DOHH2 (cell line): Measurements from ENCODE around the gene DLEC1.

Experiments
- H3F3A ChIP-seq: fragments of 200-600 bp; sonication (generic), shearing (Covaris generic); 2 replicates; pipeline ENCODE4 v1.6.0; 2016; ENCODE audit warnings: antibody characterized with exemption, mild to moderate bottlenecking; ENCODE audit not compliant: control insufficient read depth, insufficient read depth
- H3K27ac ChIP-seq: fragments of 200-600 bp; sonication (generic); 2 replicates; pipeline ENCODE4 v1.5.1; 2014; ENCODE audit warnings: low read depth, mild to moderate bottlenecking, low read length, moderate library complexity
- H3K27me3 ChIP-seq: fragments of 200-600 bp; sonication (generic); 2 replicates; pipeline ENCODE4 v1.6.1; 2014; ENCODE audit warnings: mild to moderate bottlenecking, low read length, mixed read lengths; ENCODE audit not compliant: control insufficient read depth
- H3K36me3 ChIP-seq: fragments of 200-600 bp; sonication (generic); 2 replicates; pipeline ENCODE4 v1.6.1; 2014; ENCODE audit warnings: mild to moderate bottlenecking, low read length, moderate library complexity, mixed read lengths; ENCODE audit not compliant: control insufficient read depth
- H3K4me1 ChIP-seq: fragments of 200-600 bp; sonication (generic); 2 replicates; pipeline ENCODE4 v1.6.1; 2014; ENCODE audit warnings: mild to moderate bottlenecking, low read length, mixed read lengths; ENCODE audit not compliant: control insufficient read depth
- H3K4me2 ChIP-seq: fragments of 200-600 bp; sonication (generic); 2 replicates; pipeline ENCODE4 v1.6.0; 2014; ENCODE audit warnings: mild to moderate bottlenecking, low read length, moderate library complexity
- H3K4me3 ChIP-seq: fragments of 200-600 bp; sonication (generic); 2 replicates; pipeline ENCODE4 v1.5.1; 2014; ENCODE audit warnings: mild to moderate bottlenecking, low read length, mixed read lengths
- H3K79me2 ChIP-seq: fragments of 200-600 bp; sonication (generic); 2 replicates; pipeline ENCODE4 v1.6.1; 2014; ENCODE audit warnings: mild to moderate bottlenecking, low read length, mixed read lengths; ENCODE audit not compliant: control insufficient read depth
- H3K9me2 ChIP-seq: fragments of 200-600 bp; sonication (generic); replicated peaks from 2 replicates; pipeline ENCODE4 v1.6.1; 2014; ENCODE audit warnings: mild to moderate bottlenecking, low read length, mixed read lengths; ENCODE audit not compliant: control insufficient read depth
- H3K9me3 ChIP-seq: fragments of 200-600 bp; sonication (generic); 2 replicates; pipeline ENCODE4 v1.6.1; 2014; ENCODE audit warnings: antibody characterized with exemption, low read length, mixed read lengths; ENCODE audit not compliant: control insufficient read depth, insufficient read depth
- H4K20me1 ChIP-seq: fragments of 200-600 bp; sonication (generic); 2 replicates; pipeline ENCODE4 v1.6.0; 2014; ENCODE audit warnings: low read depth, mild to moderate bottlenecking, antibody characterized with exemption, low read length, moderate library complexity; ENCODE audit not compliant: control insufficient read depth, insufficient read depth
- EZH2phosphoT487 ChIP-seq: fragments of 200-600 bp; sonication (generic); IDR thresholded peaks from 2 replicates; pipeline ENCODE4 v1.6.1; 2017; ENCODE audit warnings: borderline replicate concordance, mild to moderate bottlenecking, antibody characterized with exemption, low read length, moderate library complexity, mixed read lengths
- TF ChIP-seq, protein P1 (sequence below): fragments of 200-600 bp; sonication (generic); IDR thresholded peaks from one replicate; pipeline ENCODE4 v1.5.1; 2014; ENCODE audit warnings: antibody characterized with exemption, mild to moderate bottlenecking, low read depth, low read length; ENCODE audit not compliant: poor library complexity, severe bottlenecking

Gene DLEC1

DNA sequence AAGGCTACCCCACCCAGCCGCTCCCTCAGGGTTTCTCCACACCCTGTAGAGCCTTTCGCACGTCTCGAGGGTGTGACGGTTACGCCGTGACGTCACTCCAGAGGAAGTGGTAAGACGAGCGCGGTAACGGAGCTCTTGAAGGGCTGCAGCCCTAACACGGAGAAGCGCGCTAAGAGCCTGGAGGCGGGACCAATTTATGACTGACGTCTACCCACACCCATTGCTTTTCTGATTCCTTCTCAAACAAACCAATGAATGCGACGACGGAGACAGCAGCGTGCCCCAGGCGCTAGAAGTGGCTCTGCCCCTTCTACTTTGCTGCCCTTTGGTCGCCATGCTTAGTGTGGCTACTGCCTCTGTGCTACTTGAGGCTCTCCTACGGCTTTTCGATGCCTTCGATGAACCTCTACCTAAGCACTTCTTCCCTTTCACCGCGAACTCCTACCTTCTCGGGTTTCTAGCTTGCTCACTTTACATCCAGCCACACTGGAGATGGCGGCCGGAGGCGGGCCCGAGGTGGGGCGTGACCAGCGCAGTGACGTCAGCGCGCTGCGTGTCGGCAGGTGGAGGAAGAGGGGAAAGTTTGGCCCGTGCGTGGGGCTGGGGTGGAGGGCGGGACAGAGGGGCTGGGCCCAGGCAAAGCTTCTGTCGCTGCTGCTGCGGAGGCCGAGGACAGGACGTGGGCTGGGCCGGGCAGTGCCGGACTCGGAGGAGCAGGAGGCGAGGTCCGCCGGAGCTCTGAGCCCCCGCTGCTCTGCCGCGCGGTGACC, 126.1 kb downstream of the DLEC1 start, which contains the start of gene OXSR1:
TSS of gene OXSR1 (plus strand) at position 586 of the 770 bp plus-strand sequence. CDS start 340 bp downstream, outside the sequence.
- H3K27ac ChIP-seq: peak within 1 kb of the TSS; percentile 83
- peaks cover 54% of the 10 kb centered on the region for H3K79me2 ChIP-seq
- H4K20me1 ChIP-seq: no peaks in the 10 kb centered on the region
- no peaks in the 10 kb centered on the region for H3K9me3 ChIP-seq
- H3K9me2 ChIP-seq: no peaks in the 10 kb centered on the region
- peak within 1 kb of the TSS; percentile 94 for H3K4me3 ChIP-seq
- TF ChIP-seq EZH2phosphoT487: no peak
- TF ChIP-seq, protein P1, sequence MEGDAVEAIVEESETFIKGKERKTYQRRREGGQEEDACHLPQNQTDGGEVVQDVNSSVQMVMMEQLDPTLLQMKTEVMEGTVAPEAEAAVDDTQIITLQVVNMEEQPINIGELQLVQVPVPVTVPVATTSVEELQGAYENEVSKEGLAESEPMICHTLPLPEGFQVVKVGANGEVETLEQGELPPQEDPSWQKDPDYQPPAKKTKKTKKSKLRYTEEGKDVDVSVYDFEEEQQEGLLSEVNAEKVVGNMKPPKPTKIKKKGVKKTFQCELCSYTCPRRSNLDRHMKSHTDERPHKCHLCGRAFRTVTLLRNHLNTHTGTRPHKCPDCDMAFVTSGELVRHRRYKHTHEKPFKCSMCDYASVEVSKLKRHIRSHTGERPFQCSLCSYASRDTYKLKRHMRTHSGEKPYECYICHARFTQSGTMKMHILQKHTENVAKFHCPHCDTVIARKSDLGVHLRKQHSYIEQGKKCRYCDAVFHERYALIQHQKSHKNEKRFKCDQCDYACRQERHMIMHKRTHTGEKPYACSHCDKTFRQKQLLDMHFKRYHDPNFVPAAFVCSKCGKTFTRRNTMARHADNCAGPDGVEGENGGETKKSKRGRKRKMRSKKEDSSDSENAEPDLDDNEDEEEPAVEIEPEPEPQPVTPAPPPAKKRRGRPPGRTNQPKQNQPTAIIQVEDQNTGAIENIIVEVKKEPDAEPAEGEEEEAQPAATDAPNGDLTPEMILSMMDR: no peak
- H3K4me2 ChIP-seq: peak within 1 kb of the TSS; percentile 88
- peaks cover 50% of the 10 kb centered on the region for H3K4me1 ChIP-seq
- H3F3A ChIP-seq: peaks cover 13% of the 10 kb centered on the region
- H3K36me3 ChIP-seq: peaks cover 9% of the 10 kb centered on the region
- no peaks in the 10 kb centered on the region for H3K27me3 ChIP-seq

DNA sequence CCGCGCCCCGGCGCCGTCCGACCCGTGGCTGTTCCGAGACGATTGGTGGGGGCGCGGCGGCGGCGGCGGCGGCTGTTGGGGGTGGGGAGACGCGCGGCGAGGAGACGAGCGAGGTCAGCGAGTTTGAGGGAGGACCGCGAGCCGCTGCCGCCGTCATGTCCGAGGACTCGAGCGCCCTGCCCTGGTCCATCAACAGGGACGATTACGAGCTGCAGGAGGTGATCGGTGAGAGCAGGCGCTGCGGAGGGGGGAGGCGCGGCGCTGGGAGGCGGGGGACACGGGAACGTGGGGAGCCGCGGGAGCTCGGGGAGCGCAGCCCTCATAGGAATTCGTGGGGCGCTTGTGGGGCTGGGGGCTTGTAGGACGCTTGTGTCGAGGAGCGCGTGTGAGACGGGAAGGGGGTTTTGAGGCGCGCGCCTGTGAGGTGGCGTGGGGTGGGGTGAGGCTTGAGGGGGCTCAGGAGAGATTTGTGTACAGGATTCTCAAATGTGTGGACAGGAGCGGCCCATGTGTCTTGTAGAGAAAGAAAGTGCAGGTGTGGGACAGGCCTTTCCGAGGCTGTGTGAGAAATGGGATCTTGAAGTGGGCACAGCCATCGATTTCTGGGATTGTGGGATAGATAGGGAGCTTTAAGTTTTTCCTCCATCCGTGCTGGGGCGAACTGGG, 126.8 kb downstream of the DLEC1 start:
- Histone ChIP-seq H3K27me3 (no peaks in the 10 kb centered on the region), H3K9me2 (no peaks in the 10 kb centered on the region), H3K4me3 (peak overlapping the region; percentile 94), H3K9me3 (no peaks in the 10 kb centered on the region), H3K27ac (peak overlapping the region; percentile 83), H3K36me3 (peaks cover 9% of the 10 kb centered on the region), H3K4me1 (peaks cover 50% of the 10 kb centered on the region), H3K4me2 (peak overlapping the region; percentile 88), H3K79me2 (peaks cover 62% of the 10 kb centered on the region), H3F3A (peaks cover 13% of the 10 kb centered on the region), H4K20me1 (no peaks in the 10 kb centered on the region)
- no peak for TF ChIP-seq EZH2phosphoT487

DNA sequence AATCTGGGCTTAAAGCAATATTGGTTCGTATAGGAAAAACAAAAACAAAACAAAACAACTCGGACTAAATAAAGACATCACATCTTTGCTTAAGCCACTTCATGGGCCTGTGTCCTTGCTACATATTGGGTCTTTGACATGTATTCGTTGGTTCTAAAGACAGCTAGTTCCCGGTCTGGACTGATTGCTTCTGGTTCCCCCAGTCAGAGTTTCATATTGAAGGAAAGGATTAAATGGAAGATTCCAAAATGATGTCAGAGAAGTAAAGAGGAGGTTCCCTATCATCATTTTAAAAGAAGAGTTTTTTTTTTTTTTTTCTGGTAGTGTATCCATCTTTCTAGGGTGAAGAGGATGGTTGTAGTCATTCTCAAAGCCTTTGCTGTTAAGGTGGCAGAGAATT, 128.6 kb downstream of the DLEC1 start:
- H3K79me2 ChIP-seq: peaks cover 79% of the 10 kb centered on the region
- no peak overlapping the region for H3K27ac ChIP-seq
- no peaks in the 10 kb centered on the region for H3K27me3 ChIP-seq
- H3K4me3 ChIP-seq: peak overlapping the region; percentile 94
- H3K9me3 ChIP-seq: no peaks in the 10 kb centered on the region
- H3K36me3 ChIP-seq: peaks cover 9% of the 10 kb centered on the region
- H3F3A ChIP-seq: peaks cover 13% of the 10 kb centered on the region
- no peaks in the 10 kb centered on the region for H3K9me2 ChIP-seq
- peaks cover 50% of the 10 kb centered on the region for H3K4me1 ChIP-seq
- peak overlapping the region; percentile 88 for H3K4me2 ChIP-seq
- H4K20me1 ChIP-seq: peaks cover 11% of the 10 kb centered on the region; the same call in 1 of the 2 replicates
- TF ChIP-seq, protein P1: no peak
- no peak for TF ChIP-seq EZH2phosphoT487
